ENCODE data around the gene MAP4K2. TPM values are rescaled to one million over a fixed set of nuclear protein-coding genes. Genes with fewer than 3 reads are reported as not detected.

MAP4K2 gene
- total and polyA plus RNA-seq, 2 of the 4 experiments (the other 2 are of a cell fraction): 11.7 to 16.6 TPM

DNA sequence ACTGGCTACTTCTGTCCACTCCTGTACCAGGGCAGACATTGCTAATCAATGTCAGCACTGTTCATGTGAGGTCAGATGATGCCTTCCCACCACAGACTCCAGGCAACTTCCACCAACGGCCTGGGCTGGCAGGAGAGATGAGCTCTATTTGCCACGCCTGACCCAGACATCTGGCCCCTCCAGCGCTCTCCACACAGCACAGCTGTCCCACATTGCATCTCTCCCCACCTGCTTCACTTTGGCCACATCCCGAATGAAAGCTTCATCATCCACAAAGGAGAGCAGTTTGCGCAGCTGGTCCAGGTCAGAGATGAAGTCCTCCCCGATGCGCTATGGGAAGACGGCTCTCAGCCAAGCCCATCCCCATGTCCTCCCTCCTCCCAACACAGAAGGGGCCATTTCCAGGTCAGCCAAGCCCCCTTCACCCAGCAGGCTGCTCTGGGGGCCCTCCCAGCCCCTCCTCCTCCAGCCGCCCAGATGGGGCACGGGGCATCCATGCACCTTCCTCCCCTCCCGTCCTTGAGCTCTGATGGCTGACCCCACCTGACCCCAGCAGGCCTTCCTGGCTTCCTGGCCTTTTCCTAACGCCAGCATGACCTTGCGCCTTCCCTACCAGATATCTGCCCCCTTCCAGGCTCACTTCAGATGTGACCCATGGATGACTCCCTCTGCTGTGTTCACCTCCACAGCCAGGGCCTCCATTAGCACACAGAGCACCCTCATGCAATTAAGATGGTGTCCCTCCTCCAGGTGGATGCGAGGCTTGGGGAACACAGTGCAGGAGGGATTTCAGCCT is 50.6 kb downstream of the MAP4K2 start:
- ChIA-PET CTCF (no interaction called here), POLR2A (ENCODE audit: unreplicated experiment) (no interaction called here)
- ATAC-seq (ENCODE audit: low read depth) (no peak), DNase-seq (no peak)
- Histone ChIP-seq H4K8ac (ENCODE audit: low read depth in 2 of 2, low read length in 2 of 2) (no peak overlapping the region), H2BK20ac (ENCODE audit: low read depth, low read length) (no peak overlapping the region), H3K79me1 (ENCODE audit: low read depth in 1 of 2, low read length in 2 of 2) (no peaks in the 10 kb centered on the region), H3K4me3 (ENCODE audit: insufficient read depth, low read depth, low read length) (no peak overlapping the region), H2AK5ac (ENCODE audit: low read depth, low read length) (no peak overlapping the region), H2AK9ac (replicated peaks; ENCODE audit: low read depth, low read length, poor library complexity) (no peak overlapping the region), H4K20me1 (ENCODE audit: insufficient read depth, low read length) (peaks cover 8% of the 10 kb centered on the region), H3K27ac (ENCODE audit: insufficient read depth, low read length) (no peak overlapping the region), H3K9ac (ENCODE audit: low read depth, low read length) (no peak overlapping the region), H3K4me2 (ENCODE audit: low read depth, low read length) (no peak overlapping the region), H2BK5ac (ENCODE audit: low read depth, low read length, poor library complexity, severe bottlenecking) (no peak overlapping the region), H3K9me3 (ENCODE audit: control insufficient read depth, insufficient read depth, low read length) (no peaks in the 10 kb centered on the region), H3K56ac (ENCODE audit: extremely low read depth, insufficient read depth, low read length) (no peak overlapping the region), H3K4me1 (ENCODE audit: control insufficient read depth, insufficient read depth, low read length) (peaks cover 3% of the 10 kb centered on the region; the same call in 1 of the 2 replicates), H4K5ac (ENCODE audit: low read depth, low read length) (no peak overlapping the region), H2BK15ac (ENCODE audit: low read depth, low read length) (no peak overlapping the region), H3K36me3 (ENCODE audit: control insufficient read depth, insufficient read depth, low read length) (no peaks in the 10 kb centered on the region), H3K27me3 (ENCODE audit: control insufficient read depth, insufficient read depth, low read length) (no peaks in the 10 kb centered on the region), H3K9me1 (ENCODE audit: insufficient read depth, low read length) (peaks cover 4% of the 10 kb centered on the region), H3K18ac (ENCODE audit: low read depth, low read length) (no peak overlapping the region), H2BK120ac (ENCODE audit: low read depth, low read length) (no peak overlapping the region), H3K23ac (ENCODE audit: low read depth, low read length) (no peak overlapping the region), H2AFZ (replicated peaks; ENCODE audit: low read length, poor library complexity) (peak overlapping the region; percentile 58), H3K14ac (replicated peaks; ENCODE audit: low read depth, low read length) (no peak overlapping the region), H3K4ac (ENCODE audit: low read depth, low read length) (no peak overlapping the region), H4K91ac (ENCODE audit: insufficient read depth, low read depth, low read length) (no peak overlapping the region)
- intact Hi-C loops (cut with micrococcal nuclease) (no loop called here), in situ Hi-C loops (cut with MboI; ENCODE audit: low sequenced_read_pairs) (no loop called here), dilution Hi-C loops (cut with HindIII; ENCODE audit: low sequenced_read_pairs, unreplicated experiment) (no loop called here)
- TF ChIP-seq MAFK (IDR thresholded peaks at IDR 0.05; ENCODE audit: low read depth, low read length): no peak
- TF ChIP-seq, protein P1, sequence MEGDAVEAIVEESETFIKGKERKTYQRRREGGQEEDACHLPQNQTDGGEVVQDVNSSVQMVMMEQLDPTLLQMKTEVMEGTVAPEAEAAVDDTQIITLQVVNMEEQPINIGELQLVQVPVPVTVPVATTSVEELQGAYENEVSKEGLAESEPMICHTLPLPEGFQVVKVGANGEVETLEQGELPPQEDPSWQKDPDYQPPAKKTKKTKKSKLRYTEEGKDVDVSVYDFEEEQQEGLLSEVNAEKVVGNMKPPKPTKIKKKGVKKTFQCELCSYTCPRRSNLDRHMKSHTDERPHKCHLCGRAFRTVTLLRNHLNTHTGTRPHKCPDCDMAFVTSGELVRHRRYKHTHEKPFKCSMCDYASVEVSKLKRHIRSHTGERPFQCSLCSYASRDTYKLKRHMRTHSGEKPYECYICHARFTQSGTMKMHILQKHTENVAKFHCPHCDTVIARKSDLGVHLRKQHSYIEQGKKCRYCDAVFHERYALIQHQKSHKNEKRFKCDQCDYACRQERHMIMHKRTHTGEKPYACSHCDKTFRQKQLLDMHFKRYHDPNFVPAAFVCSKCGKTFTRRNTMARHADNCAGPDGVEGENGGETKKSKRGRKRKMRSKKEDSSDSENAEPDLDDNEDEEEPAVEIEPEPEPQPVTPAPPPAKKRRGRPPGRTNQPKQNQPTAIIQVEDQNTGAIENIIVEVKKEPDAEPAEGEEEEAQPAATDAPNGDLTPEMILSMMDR (conservative IDR thresholded peaks at IDR 0.05; ENCODE audit: low read depth, low read length): no peak
- TF ChIP-seq NFE2L2 (IDR thresholded peaks at IDR 0.05; ENCODE audit: low read depth, low read length): no peak
- no peak for TF ChIP-seq MXI1 (IDR thresholded peaks at IDR 0.05; ENCODE audit: borderline replicate concordance, low read depth, low read length)
- TF ChIP-seq RFX5 (IDR thresholded peaks at IDR 0.05; ENCODE audit: low read depth, low read length): no peak
- no peak for TF ChIP-seq CEBPB (IDR thresholded peaks at IDR 0.05; ENCODE audit: low read depth, low read length)
- no peak for TF ChIP-seq ELK1 (IDR thresholded peaks at IDR 0.05; ENCODE audit: borderline replicate concordance, low read depth, low read length)
- TF ChIP-seq FOS (IDR thresholded peaks at IDR 0.05; ENCODE audit: low read depth, low read length): no peak
- no peak for TF ChIP-seq RCOR1 (IDR thresholded peaks at IDR 0.05; ENCODE audit: insufficient replicate concordance, low read length)
- TF ChIP-seq RAD21 (IDR thresholded peaks at IDR 0.05; ENCODE audit: low read length): no peak
- TF ChIP-seq MAZ (IDR thresholded peaks at IDR 0.05; ENCODE audit: borderline replicate concordance, low read depth, low read length): no peak
- TF ChIP-seq POLR2A (IDR thresholded peaks at IDR 0.05; ENCODE audit: low read depth, low read length): no peak
- no peak for TF ChIP-seq CHD1 (IDR thresholded peaks at IDR 0.05; ENCODE audit: low read depth, low read length)
- no peak for TF ChIP-seq SMC3 (IDR thresholded peaks at IDR 0.05; ENCODE audit: low read depth, low read length)
- TF ChIP-seq, protein P2, sequence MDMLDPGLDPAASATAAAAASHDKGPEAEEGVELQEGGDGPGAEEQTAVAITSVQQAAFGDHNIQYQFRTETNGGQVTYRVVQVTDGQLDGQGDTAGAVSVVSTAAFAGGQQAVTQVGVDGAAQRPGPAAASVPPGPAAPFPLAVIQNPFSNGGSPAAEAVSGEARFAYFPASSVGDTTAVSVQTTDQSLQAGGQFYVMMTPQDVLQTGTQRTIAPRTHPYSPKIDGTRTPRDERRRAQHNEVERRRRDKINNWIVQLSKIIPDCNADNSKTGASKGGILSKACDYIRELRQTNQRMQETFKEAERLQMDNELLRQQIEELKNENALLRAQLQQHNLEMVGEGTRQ (IDR thresholded peaks at IDR 0.05; ENCODE audit: low read depth, low read length): no peak
- no peak for TF ChIP-seq BHLHE40 (IDR thresholded peaks at IDR 0.05; ENCODE audit: low read depth, low read length)
- 46% methylated on average over 6 of the region's 14 CpGs; no CpG with 5 or more reads in 1 of the 2 experiments for WGBS, 2 experiments (ENCODE audit: extremely low coverage in 2 of 2, insufficient read length in 1 of 2)
- no TSS peak for BruUV-seq (replicated peaks)

Measured in IMR-90 (cell line).